Fibroblast of skin of scalp (primary cell): ENCODE measurements around the gene UROC1.

ENCODE experiments used
- DNase-seq: peaks from one replicate; pipeline ENCODE4 v3.0.0-alpha.2; 2013

UROC1 gene

DNA sequence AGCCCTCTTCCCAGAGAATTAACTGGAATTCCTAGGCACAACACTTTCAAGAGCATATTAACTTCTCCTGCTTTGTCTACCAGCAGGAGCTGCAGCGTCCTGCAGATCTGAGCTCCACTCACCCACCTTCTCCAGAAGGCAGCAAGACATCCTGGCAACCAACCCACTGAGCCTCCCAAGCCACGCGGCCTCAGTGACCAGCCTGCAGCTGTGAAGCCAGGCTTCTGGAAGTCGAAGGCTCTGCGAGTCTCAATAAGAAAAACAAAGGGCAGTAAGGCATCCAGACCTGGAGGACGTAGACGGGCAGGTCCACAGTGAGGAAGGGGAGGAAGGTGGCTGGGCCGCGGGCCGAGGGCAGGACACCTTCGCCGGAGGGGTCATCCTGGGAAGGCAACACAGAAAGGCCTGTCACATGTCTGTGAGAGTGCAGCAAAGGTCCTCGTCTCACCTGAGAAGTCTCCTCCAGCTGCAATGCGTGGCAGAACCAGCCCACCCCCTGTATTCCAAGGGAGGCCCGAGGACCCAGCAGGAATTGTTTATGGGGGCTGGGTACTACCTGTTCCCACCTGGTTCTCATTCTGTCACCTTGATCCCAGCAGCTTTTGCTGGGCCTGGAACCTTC is 78.1 kb downstream of the UROC1 start:
- DNase-seq = no peak

DNA sequence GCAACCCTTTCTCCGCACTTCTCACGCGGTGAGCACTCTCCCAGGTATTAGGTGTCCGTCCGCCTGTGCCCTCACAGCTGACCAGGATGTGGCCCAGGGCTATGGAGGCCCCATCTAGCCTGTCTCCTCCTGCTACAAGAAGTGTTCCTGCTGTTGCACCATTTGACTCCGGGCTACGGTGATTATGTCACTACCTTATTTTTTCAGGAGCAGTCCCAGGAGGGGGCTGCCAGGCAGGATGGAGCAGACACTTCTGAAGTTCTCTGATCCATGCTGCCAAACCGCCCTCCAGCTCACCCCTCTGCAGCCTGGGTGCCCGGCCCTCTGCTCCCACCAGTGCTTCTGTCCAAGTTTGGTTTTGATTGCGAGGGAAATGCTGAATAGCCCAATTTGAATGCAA is 78.8 kb downstream of the UROC1 start:
- DNase-seq = no peak

DNA sequence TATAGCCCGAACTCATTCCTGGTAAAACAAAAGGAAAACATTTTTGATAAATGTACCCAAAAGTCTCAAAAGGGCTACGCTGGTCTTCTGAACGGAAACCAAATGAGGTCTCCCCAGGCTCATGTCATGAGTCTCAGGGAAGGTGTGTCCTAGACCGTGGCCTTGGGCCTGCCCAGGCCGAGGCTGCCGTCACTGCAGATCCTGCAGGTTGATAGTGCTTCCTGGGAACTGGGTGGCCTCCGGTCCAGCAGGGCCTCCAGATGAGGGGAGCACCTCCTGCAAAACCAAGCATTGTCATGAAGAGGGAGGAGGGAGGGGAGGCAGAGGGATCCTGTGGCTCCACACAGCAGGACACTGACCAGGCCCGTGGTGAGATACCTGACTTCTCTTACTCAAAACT is 79.4 kb downstream of the UROC1 start:
- DNase-seq = no peak

DNA sequence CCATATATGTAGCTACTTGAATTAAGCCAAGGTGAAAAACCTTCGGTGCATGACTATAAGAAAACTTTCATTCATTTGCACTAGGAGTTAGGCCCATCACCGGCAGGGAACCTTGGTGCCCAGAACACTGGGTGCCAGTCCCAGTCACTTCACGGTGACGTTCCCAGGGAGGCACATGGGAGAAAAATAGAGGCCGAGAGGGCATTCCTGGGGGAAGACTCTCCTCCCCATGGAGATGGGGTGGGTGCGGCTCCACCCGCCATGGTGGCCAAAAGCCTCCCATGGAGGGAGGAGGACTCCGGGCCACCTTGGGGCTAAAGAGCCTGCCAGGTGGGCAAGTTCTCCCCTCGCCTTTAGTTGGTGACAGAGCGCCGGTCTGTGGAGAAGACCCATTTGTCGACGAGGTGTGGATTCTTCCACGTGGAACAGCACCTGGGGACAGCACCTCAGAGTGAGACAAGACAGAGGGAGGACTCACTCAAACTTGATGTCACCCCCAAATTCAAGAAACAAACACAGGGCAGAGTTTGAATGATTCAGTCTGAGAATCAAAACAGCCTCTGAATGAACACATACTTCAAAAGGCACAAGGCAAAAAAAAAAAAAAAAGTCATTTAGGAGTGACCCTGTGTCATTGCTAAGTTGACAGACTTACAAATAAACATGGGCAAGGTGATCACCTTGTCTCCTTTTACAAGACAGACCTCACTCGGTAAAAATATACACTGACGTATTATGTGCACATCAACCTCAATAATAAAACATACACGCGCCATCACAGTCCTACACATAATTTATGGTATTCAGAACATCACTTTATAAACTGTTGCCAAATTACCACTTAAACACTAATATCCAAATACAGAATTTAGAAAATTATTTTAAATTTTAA is 80.5 kb downstream of the UROC1 start:
- DNase-seq = no peak

DNA sequence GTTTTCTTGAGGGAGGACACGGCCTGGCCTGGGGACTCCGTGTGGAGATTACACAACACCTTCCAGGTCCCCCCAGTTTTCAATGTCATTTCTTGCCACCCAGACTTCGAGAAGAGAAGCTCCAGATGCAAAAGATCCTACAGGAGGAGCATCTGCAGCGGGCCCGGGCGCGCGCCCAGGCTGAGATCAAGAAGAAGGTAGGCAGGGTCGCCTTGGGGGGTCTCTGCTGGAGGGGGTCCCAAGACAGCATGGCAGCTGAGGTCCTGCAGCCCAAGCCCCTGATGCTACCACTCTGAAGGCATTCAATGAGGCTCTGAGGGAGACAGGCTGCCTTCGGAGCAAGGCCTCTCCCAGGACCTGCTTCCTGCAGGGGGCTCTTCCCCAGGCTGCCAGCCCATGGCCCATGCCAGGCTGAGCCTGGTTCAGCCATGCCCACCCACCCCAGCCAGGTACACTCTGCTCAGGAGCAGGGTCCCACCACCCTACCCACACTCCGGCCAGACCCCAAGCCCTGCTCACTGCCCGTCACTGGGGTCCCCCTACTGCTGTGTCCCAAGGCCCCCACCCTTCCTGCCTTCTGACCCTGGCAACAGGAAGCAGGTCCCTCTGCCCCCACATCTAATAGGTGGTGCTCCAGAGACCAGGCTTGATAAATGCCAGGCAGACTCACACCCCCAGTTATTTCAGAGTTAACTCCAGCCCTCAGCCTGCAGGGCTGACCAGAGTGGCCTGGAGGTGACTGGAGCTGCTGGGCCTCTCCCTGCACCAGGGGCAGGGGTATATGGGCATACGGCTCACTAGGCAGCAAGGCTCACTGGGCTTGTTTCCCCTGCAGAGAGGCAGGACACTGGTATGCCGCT is 81.9 kb downstream of the UROC1 start:
- no peak for DNase-seq

DNA sequence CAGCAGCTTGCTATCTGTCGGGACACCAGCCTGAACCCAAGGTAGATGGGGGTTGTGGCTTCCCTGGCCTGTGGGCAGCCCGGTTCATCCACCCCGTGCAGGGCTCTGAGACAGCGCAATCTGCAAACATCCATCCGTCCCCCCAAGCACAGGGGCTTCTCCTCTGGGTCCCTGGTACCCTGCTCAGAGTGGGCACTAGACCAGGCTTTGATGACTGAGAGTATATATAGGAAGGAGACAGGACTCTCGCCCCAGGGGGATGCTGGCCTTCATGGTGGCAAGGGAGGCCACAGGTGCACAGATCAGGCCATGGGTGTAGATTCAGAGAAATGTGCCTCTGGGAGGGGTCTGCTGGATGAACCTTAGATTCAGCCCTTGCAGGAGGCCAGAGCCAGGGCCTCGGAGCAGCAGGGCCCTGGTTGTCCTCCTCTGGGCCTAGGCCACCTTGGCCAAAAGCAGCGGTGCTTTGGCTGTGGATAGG is 82.6 kb downstream of the UROC1 start:
- no peak for DNase-seq

DNA sequence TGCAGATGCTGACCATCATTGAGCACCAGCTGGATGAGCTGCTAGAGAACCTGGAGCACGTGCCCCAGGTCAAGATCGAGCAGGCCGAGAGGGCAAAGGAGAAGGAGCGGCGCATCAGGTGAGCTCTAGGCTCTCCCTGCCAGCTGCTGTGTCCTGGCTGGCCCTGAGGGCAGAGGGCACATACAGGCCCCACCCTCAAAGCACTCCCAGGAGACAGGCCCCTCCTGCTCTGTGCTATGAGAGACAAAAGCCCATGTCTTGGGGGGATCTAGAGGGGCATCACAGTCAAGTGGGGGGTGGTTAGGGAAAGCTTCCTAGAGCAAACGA is 83.3 kb downstream of the UROC1 start:
- no peak for DNase-seq

DNA sequence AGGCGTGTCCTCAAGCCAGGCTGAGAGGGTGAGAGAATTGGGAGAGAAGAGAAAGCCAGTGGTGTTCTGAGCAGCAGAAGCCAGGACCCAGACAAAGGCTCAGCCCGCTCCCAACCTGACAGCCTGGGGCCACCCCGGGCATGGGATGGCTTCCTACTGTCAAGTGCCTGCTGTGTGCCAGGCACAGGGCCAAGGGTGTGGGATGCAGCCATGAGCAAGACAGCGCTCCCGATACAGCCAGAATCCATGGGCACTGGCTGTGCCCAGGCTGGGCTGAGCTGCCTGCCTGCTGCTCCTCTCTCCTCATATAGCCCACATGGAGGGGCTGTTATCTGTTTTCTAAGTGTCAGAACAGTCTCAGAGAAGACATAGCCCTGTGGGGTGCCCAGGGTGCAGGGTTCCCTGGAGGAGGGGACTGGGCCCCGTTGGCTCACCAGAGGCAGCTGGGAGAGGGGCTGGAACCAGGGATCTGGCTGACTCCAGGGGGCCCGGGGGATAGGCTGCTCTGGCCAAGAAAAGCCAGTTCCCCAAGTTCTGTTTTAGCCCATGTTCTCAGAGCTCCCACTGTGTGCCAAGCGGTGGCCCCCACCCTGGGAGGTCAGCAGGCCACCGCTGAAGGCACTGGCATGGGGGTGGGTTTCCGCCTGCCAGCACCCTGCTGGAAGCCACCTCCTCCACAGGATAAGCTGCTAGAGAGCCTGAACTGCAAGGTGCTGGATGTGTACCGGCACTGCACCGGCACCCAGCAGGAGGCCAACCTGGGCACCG is 83.9 kb downstream of the UROC1 start:
- no peak for DNase-seq

DNA sequence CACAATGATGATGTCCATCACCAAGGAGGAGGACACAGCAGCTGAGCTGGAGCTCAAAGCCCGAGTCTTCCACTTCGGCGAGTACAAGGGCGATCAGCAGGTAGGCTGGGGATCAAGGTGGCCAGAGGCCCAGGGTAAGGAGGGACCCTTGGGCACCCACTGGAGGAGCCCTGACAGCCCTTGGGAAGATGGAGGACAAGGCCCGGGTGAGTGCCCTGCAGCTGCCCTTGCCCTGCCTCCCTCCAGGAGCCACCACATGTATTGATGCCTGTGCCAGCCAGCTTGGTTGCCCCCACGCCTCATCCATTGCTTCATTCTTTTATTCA is 84.5 kb downstream of the UROC1 start:
- no peak for DNase-seq

DNA sequence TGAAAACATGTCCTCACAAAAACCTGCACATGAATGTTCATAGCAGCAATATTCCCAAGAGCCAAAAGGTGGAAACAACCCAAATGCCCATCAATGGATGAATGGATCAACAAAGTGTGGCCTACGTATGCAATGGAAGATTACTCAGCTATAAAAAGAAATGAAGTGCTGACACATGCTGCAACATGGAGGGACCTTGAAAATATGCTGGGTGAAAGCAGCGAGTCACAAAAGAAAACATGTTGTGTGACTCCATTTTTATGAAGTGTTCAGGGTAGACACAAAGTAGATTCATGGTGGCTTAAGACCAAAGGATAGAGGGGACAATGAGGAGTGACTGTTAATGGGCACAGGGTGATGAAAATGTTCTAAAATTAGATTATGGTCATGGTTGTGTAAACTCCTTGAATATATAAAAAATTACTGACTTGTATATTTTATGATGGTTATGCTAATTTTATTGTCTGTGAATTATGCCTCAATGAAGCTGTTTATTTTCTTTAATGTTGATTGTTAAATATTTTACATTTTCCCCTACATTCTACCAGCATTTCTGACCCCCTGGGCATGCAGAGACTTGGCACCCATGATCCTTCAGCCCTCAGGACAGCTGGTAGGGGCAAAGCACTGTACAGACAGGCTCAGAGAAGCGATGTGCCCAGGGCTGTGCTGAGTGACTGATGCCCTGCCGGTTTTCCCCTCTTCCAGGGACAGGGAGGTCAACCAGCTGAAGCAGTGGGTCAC is 85.0 kb downstream of the UROC1 start:
- peak; percentile 50 for DNase-seq
